GM12864 (cell line): Measurements from ENCODE around the gene SETD3.

ENCODE experiments used
- DNase-seq: peaks from one replicate; pipeline ENCODE4 v3.0.0-alpha.2; 2011; ENCODE audit warnings: low read depth
- H3K4me3 ChIP-seq: 2 replicates; pipeline ENCODE4 v1.5.1; 2011; ENCODE audit warnings: mild to moderate bottlenecking, low read depth, low read length, control low read depth
- TF ChIP-seq, protein P1 (sequence below): IDR thresholded peaks from 2 replicates; pipeline ENCODE4 v1.5.1; 2011; ENCODE audit warnings: low read depth, mild to moderate bottlenecking, moderate library complexity, low read length, control low read depth, inconsistent platforms; ENCODE audit errors: missing control alignments

SETD3 gene

GRCh38 chr14:99506276-99506675 is 25.6 kb upstream of the SETD3 start:
- TF ChIP-seq, protein P1, sequence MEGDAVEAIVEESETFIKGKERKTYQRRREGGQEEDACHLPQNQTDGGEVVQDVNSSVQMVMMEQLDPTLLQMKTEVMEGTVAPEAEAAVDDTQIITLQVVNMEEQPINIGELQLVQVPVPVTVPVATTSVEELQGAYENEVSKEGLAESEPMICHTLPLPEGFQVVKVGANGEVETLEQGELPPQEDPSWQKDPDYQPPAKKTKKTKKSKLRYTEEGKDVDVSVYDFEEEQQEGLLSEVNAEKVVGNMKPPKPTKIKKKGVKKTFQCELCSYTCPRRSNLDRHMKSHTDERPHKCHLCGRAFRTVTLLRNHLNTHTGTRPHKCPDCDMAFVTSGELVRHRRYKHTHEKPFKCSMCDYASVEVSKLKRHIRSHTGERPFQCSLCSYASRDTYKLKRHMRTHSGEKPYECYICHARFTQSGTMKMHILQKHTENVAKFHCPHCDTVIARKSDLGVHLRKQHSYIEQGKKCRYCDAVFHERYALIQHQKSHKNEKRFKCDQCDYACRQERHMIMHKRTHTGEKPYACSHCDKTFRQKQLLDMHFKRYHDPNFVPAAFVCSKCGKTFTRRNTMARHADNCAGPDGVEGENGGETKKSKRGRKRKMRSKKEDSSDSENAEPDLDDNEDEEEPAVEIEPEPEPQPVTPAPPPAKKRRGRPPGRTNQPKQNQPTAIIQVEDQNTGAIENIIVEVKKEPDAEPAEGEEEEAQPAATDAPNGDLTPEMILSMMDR: no peak
- H3K4me3 ChIP-seq: no peak overlapping the region
- DNase-seq: no peak

GRCh38 chr14:99505089-99505488 is 24.4 kb upstream of the SETD3 start:
- TF ChIP-seq, protein P1: no peak
- DNase-seq: no peak
- H3K4me3 ChIP-seq: no peak overlapping the region

DNA sequence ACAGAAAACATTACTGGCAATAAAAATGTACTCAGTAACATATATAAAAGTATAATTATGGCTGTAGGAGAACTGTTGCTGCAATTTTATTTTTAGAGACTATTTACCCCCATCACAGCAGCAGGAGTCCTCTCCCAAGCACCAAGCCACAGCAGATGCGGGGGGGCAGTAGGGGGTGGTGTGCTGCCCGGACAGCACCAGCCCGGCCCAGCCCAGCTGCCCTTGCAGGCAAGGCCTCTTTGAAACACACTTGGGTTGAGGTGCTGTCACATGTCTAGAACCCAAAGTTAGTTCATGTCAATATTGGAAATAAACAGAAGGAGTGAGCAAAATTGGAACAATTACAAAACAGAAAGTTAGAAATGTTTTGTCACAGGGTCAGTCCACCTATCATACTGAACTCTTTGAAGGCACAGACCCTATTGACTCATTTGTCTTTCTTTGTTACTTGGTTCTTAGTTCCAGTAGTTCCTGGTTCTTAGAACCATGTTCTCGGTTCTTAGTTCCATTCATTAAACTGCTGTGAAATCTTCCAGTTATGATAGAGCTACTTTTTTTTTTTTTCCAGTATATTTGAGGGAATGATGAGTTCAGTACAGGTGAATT is 23.3 kb upstream of the SETD3 start:
- H3K4me3 ChIP-seq: no peak overlapping the region
- TF ChIP-seq, protein P1: no peak
- no peak for DNase-seq

GRCh38 chr14:99502989-99503421 is 22.3 kb upstream of the SETD3 start:
- no peak for DNase-seq
- TF ChIP-seq, protein P1: no peak
- H3K4me3 ChIP-seq: no peak overlapping the region

DNA sequence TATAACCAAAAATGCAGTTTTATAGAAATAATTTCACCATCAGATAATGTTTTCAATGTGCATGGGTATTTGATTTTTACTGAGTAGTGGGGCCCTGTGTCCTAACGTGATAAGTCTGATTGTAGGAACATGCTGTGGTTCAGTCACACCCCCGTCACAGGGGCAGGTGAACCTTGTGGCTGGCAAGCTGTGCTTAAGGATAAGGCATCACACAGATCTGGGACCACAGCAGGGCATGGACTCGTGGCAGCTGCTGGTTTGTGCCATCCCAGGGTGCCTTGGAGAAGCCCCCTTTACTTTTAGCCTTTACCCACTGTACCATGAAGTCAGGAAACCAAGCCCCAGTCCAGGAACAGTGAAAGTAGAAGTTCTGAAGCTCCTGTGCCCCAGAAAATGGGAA is 17.2 kb upstream of the SETD3 start:
- no peak for DNase-seq
- H3K4me3 ChIP-seq: no peak overlapping the region
- TF ChIP-seq, protein P1: no peak

GRCh38 chr14:99497341-99497740 is 16.7 kb upstream of the SETD3 start:
- no peak overlapping the region for H3K4me3 ChIP-seq
- TF ChIP-seq, protein P1: no peak
- no peak for DNase-seq

DNA sequence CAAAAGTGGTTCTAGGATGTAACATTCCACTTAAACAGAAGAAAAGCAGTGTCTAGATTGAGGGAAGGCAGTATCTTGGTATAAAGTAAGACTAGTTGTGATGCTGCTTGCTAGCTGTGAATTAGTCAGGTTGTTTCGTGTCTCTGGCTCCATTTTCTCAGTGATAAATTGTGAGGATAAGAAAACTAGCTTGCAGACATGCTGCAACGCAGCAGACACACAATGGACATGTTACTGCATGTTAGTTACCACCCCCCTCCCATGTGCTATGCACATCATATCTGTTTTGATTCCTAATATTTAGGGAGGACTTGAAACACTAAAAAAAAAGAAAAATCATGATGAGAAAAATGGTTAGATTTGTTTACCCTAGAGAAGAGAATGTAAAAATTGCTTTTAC is 3.4 kb upstream of the SETD3 start:
- no peak for DNase-seq
- TF ChIP-seq, protein P1: no peak
- H3K4me3 ChIP-seq: no peak overlapping the region
